Measurements from ENCODE around the gene GIPR. TPM values are rescaled to one million over a fixed set of nuclear protein-coding genes. Genes with fewer than 3 reads are reported as not detected.

GIPR gene
- total RNA-seq, 1 donor from 2014 or later: 4.2 TPM

DNA sequence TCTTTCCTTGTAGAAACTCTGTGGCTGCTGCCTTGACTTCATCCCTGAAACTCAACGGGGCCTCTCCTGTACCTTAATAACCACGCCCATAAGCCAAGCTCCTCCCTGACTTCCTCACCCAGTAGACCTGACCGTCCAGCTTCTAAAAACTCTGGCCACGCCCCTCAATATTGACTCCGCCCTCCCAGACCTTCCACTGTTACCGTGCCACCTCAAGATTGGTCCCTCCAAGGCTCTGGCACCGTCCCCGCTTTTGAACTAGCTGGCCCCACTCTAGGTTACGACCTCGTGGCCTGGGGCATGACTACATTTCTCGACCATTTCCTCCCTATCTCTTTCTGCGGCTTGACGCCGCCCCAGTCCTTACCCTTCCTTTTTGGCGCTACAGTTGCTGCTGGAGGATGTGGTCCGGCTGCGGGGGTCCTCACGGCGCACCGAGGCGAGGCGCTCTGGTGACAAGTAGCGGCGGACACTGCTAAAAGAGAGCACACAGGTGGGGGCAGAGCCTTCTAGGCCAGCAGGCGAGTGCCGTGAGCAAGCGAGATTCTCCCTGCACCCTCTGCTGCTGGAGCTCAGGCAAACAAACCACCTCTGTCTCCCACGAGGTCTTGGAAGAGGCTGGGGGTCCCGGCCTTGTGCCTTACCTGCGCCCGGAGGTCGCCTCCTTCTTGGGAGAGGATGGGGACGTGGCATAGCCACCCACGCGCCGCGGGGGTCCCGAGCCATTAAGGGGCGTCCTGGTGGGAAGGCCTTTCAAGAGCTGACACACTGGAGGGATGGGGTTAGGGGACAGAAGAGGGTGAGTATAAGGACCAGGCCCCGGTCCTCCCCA is 26.5 kb upstream of the GIPR start:
- DNase-seq: peak; percentile 93
- intact Hi-C loops (cut with micrococcal nuclease): loop anchor here (1.0 to 5.0 kb wide), 6 partner anchors 27 to 245 kb away; partner anchors contain the start of genes ERCC1, GIPR, IRF2BP1 and OPA3
- H3K9me3 Mint-ChIP-seq: no peaks in the 10 kb centered on the region
- H3K4me1 Mint-ChIP-seq: peaks cover 41% of the 10 kb centered on the region
- peaks cover 16% of the 10 kb centered on the region for H3K36me3 Mint-ChIP-seq (ENCODE audit: low read depth)
- H3K27ac Mint-ChIP-seq: peak overlapping the region; percentile 98
- H3K27me3 Mint-ChIP-seq: peaks cover 6% of the 10 kb centered on the region
- peak overlapping the region; percentile 82 for H3K4me3 Mint-ChIP-seq

DNA sequence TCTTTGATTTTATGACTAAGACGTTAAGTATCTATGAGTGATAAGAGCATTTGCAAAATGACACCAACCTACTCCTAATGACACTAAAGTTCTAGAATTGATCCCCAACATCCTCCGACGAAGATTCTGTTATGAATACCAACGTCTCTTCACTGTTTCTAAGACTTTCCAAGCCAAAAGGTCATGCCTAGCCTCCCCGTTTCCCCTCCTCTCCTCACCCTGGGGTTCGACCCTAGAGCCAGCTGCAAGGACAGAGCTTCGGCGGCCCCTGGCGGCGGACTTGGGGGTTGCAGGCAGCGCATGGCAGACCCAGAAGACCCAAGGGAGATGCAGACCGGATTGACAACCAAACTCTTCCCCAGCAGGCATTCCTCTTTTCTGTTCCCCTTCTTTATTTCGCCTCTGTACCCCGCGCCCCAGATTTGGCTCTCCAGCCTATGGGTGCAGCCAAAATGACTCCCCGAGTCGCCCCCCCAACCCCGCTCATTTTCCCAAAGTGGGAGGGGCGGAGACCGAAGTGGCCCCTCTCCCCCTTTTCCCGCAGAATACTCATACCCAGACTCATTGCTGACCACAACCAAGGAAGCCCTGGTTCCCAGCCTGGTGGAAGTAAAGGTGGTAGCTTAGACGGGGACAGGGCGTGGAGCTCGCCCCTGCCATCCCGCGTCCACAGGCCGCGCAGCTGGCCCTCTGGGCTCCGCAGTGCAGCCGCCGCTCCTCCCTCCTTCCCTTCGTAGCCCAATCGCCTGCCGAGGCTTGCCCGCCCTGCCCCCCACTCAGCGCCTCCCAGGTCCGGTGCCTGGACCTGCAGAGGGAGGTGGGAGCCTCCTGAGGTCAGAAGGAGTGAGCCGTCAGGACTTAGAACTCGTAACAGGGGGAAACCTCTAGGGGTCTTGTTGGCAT is 24.7 kb upstream of the GIPR start:
- H3K36me3 Mint-ChIP-seq (ENCODE audit: low read depth): peaks cover 15% of the 10 kb centered on the region
- H3K27me3 Mint-ChIP-seq: peaks cover 6% of the 10 kb centered on the region
- intact Hi-C loops (cut with micrococcal nuclease): loop anchor here (1.0 to 5.0 kb wide), 6 partner anchors 26 to 221 kb away; partner anchors contain the start of genes ERCC1 and GIPR
- peak overlapping the region; percentile 82 for H3K4me3 Mint-ChIP-seq
- H3K27ac Mint-ChIP-seq: peak overlapping the region; percentile 98
- peaks cover 42% of the 10 kb centered on the region for H3K4me1 Mint-ChIP-seq
- peak; percentile 97 for DNase-seq
- no peaks in the 10 kb centered on the region for H3K9me3 Mint-ChIP-seq

DNA sequence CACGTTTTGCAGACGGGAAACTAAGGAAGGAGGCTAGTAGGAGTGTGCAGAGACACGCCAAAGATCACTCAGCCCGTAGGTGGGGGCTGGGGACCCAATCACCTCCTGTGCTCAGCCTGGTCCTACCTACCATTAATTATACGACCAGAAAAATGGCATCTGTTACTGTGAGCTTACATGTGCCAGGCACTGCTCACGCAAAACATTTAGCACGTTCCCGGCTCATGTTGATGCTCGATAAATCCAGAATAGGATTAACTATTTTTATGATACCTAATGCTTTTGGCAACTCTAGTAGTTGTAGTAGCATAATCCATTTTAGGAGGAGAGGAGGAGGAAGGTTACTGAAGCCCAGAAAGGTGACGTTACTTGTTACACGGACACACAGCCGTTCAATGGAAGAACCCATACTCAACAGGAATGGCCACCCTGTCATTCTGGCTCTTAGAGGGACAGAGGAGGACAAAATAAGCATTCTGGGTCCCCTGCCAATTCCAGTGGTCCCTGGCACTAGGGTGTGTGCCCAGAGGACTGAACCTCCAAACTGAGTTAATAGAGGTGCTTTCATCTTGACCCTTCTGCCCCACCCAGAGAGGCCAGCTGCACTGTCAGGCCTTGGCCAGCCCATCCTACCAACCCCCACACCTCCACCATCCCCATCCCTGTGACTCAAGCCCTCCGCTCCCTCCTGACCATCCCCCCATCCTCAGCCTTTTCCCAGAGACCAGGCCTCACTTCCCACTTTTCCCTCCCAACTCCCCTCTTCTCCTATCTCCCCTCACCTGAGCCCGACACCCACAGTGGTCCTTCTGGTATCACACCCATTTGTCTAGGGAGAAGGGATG is 23.9 kb upstream of the GIPR start:
- Mint-ChIP-seq H3K4me1 (peaks cover 36% of the 10 kb centered on the region), H3K4me3 (peak overlapping the region; percentile 82), H3K9me3 (no peaks in the 10 kb centered on the region), H3K36me3 (ENCODE audit: low read depth) (peaks cover 9% of the 10 kb centered on the region), H3K27me3 (peaks cover 6% of the 10 kb centered on the region), H3K27ac (peak overlapping the region; percentile 98)
- intact Hi-C loops (cut with micrococcal nuclease): loop anchor here (1.0 to 5.0 kb wide), 6 partner anchors 25 to 222 kb away; partner anchors contain the start of genes ERCC1 and GIPR
- peak; percentile 60 for DNase-seq

DNA sequence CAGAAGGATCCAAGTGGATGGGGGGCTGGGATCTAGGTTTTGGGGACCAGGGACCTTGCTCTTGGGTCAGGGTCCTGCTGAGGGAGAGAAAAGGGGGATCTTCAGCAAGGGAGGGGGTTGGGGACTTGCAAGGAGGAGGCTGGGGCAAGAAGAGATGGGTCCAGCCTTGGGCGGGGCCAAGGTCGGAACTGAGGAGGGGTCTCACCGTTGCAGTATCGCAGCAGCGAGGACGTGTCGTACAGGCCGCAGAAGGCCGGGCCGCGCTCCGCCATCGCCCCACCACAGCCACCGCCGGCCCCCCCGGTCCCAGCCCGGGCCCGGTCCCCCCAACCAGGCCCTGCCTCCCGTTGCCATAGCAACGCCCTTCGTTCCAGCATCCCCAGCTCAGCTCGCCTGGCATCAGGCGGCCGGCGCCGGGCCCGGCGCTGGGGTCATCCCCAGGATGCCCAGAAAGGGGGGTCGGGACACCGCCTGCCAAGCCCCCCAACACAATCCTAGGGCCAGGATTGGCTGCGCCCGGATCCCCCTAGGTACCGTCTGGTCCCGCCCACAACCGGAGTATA is 22.9 kb upstream of the GIPR start:
- Mint-ChIP-seq H3K27ac (peak overlapping the region; percentile 83), H3K4me1 (peaks cover 33% of the 10 kb centered on the region), H3K4me3 (peak overlapping the region; percentile 89), H3K27me3 (peaks cover 6% of the 10 kb centered on the region), H3K9me3 (no peaks in the 10 kb centered on the region), H3K36me3 (ENCODE audit: low read depth) (peaks cover 7% of the 10 kb centered on the region)
- intact Hi-C loops (cut with micrococcal nuclease): loop anchor here (1.0 kb wide), 1 partner anchor 47 kb away; the partner anchor contains the start of gene QPCTL
- DNase-seq: no peak

DNA sequence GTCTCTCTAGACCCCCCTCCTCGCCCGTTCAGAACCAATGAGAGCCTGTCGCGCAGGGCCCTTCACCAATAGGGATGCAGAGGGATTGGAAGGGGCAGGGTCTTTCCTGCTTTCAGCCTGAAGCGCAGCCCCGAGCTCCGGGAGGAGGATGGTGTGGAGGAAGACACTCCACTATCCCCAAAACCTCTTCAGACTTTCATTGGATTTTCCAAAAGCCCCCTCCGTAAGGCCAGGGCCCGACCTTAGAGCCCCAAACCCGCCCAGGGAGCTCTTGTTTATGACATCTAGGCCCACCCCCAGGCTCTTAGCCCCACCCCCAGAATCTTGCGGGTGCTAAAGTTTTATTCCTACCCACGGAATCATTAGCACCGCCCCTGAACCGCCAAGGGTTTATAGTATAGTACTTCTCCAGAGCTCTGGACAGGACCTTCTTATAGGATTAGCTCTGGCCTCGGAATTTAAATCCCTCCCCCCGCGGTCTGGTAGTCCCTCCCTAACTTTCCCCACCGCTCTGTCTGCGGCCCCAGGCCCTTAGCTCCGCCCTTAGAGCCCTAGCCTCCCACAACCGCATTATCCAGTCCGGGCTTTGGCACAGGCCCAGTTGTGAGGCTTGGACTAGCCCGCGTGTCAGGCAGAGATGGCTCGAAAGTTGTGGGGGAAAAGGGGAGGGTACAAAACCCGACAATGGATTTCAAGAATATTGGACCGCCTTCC is 22.2 kb upstream of the GIPR start:
- intact Hi-C loops (cut with micrococcal nuclease): loop anchor here (1.0 kb wide), 1 partner anchor 47 kb away; the partner anchor contains the start of gene QPCTL
- peak; percentile 95 for DNase-seq
- peaks cover 31% of the 10 kb centered on the region for H3K4me1 Mint-ChIP-seq
- peaks cover 6% of the 10 kb centered on the region for H3K27me3 Mint-ChIP-seq
- H3K27ac Mint-ChIP-seq: peak overlapping the region; percentile 83
- peaks cover 5% of the 10 kb centered on the region for H3K36me3 Mint-ChIP-seq (ENCODE audit: low read depth)
- no peaks in the 10 kb centered on the region for H3K9me3 Mint-ChIP-seq
- H3K4me3 Mint-ChIP-seq: peak overlapping the region; percentile 89

DNA sequence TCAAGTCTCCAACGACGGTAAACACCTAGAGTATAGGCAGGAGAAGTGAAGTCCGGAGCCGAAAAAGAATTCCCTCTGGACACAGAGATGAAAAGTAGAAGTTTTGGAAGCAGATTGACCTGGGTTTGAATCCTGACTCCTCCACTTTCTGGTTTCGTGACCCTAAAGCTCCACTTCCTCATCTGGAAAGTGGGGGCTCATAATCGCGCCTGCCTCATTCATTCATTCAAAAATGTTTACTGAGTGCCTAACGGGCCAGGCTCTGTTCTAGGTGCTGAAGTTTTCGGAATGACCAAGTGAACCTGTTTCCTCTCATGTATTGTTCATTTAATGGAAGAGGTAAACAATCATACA is 21.7 kb upstream of the GIPR start:
- Mint-ChIP-seq H3K4me3 (peak overlapping the region; percentile 89), H3K27ac (peak overlapping the region; percentile 81), H3K4me1 (peaks cover 26% of the 10 kb centered on the region), H3K9me3 (no peaks in the 10 kb centered on the region), H3K36me3 (ENCODE audit: low read depth) (no peaks in the 10 kb centered on the region), H3K27me3 (peaks cover 6% of the 10 kb centered on the region)
- intact Hi-C loops (cut with micrococcal nuclease): no loop called here
- DNase-seq: no peak

DNA sequence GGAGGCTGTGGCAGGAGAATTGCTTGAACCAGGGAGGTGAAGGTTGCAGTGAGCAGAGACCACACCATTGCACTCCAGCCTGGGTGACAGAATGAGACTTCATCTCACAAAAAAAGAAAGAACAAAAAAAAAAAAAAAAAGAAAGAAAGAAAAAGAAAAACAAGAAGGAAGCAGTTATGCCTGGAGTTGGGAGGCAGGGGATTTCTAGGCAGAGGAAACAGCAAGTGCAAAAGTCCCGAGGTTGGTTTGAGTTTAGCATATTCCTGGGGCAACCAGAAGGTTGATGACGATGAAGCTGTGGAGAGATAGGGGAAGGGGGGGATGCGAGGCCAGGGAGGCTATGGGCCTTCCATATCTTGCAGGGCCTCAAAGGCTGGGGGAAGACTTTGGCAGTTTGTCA is 17.3 kb upstream of the GIPR start:
- H3K27me3 Mint-ChIP-seq: no peaks in the 10 kb centered on the region
- no peak overlapping the region for H3K4me3 Mint-ChIP-seq
- peaks cover 6% of the 10 kb centered on the region for H3K4me1 Mint-ChIP-seq
- no peaks in the 10 kb centered on the region for H3K36me3 Mint-ChIP-seq (ENCODE audit: low read depth)
- no peak overlapping the region for H3K27ac Mint-ChIP-seq
- no peaks in the 10 kb centered on the region for H3K9me3 Mint-ChIP-seq
- intact Hi-C loops (cut with micrococcal nuclease): no loop called here
- DNase-seq: no peak

DNA sequence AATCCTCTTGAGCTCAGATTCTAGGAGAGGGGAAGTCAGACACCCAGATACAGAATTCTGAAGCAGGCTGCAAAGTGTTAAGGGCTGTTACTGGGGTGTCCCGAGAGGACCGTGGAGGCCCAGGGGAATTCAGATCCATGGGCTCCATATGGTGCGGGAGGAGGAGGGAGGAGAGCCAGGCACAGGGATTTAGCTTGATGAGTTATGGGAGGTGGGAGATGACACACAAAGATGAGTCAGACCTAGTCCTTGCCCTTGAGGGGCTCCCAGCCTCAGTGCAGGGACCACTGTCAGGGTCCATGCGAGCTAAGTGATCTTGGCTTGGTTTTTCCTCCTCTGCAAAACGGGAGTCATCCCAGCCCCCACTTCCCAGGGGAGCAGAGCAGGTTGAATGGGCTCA is 14.4 kb upstream of the GIPR start:
- Mint-ChIP-seq H3K4me1 (no peaks in the 10 kb centered on the region), H3K36me3 (ENCODE audit: low read depth) (no peaks in the 10 kb centered on the region), H3K27me3 (peaks cover 1% of the 10 kb centered on the region), H3K4me3 (no peak overlapping the region), H3K27ac (no peak overlapping the region), H3K9me3 (no peaks in the 10 kb centered on the region)
- intact Hi-C loops (cut with micrococcal nuclease): no loop called here
- no peak for DNase-seq

DNA sequence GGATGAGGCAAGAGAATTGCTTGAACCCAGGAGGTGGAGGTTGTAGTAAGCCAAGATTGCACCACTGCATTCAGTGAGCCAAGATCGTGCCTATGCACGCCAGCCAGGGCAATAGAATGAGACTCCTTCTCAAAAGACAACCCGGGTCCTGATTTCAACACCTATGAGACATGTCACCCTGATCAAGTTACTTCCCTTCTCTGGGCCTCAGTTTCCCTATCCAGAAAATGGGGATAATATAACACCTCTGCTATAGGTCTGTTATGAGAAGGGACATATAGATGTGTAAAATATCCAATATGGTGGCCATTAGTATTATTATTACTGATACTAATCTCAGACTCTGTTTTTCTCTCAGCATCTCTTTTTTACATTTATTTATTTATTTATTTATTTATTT is 12.9 kb upstream of the GIPR start:
- Mint-ChIP-seq H3K36me3 (ENCODE audit: low read depth) (no peaks in the 10 kb centered on the region), H3K9me3 (no peaks in the 10 kb centered on the region), H3K27ac (no peak overlapping the region), H3K4me1 (no peaks in the 10 kb centered on the region), H3K4me3 (no peak overlapping the region), H3K27me3 (peaks cover 7% of the 10 kb centered on the region)
- intact Hi-C loops (cut with micrococcal nuclease): no loop called here
- DNase-seq: no peak

DNA sequence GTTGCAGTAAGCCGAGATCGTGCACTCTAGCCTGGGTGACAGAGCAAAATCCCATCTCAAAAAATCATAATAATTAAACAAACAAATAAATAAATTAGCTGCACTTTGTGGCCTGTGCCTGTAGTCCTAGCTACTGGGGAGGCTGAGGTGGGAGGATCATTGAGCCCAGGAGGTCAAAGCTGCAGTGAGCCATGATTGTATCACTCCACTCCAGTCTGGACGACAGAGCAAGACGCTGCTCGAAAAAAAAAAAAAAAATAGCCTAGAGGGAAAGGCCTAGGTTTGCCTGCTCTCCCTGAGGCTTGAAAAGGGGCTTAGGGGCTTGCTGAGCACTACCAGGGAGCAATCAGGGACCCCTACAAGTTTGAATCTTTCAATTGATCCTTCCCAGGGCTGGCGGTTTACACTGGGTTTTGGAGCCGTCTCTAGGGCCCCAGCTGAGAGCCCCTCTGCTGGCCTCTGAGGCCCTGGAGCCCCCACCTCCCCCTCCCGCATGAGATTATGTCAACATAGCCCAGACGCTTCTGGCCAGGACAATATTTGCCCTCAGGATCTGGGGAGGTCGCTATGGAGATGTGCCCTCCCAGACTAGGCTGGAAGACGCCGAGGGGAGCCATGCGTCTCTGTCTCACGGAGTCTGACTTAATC is 10.4 kb upstream of the GIPR start:
- H3K4me1 Mint-ChIP-seq: no peaks in the 10 kb centered on the region
- H3K4me3 Mint-ChIP-seq: no peak overlapping the region
- no peaks in the 10 kb centered on the region for H3K9me3 Mint-ChIP-seq
- intact Hi-C loops (cut with micrococcal nuclease): no loop called here
- DNase-seq: no peak
- H3K27ac Mint-ChIP-seq: no peak overlapping the region
- H3K27me3 Mint-ChIP-seq: peaks cover 15% of the 10 kb centered on the region
- H3K36me3 Mint-ChIP-seq (ENCODE audit: low read depth): no peaks in the 10 kb centered on the region

DNA sequence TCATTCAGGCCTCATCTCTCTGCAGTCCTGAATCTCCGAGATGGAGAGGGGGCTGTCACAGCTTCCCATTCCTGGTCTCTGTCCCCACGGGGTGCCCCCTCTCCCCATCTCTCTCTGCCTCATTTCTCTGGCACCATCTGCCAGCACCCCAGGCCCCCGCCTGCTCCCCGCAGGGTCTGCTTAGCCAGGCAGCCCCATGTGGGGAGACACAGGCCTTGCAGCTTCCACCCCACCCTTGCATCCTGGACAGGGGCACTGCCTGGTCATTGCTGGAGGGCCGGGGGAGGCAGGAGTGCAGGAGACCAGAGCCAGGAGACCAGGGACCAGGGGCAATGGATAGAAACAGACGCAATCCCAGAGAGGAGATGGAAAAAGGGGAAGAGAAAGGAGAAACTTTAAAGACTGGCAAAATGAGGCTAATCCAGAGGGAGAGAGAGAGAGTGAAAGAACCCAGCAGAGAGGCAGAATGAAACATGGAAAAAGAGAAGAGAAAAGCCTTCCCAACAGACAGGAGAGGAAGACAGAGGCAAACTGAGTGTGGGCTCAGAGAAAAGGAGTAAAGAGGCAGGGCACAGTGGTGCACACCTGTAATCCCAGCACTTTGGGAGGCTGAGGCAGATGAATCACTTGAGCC is 8.8 kb upstream of the GIPR start:
- Mint-ChIP-seq H3K9me3 (no peaks in the 10 kb centered on the region), H3K4me3 (no peak overlapping the region), H3K27me3 (peaks cover 15% of the 10 kb centered on the region), H3K27ac (no peak overlapping the region), H3K4me1 (peaks cover 2% of the 10 kb centered on the region), H3K36me3 (ENCODE audit: low read depth) (no peaks in the 10 kb centered on the region)
- no peak for DNase-seq
- intact Hi-C loops (cut with micrococcal nuclease): no loop called here

DNA sequence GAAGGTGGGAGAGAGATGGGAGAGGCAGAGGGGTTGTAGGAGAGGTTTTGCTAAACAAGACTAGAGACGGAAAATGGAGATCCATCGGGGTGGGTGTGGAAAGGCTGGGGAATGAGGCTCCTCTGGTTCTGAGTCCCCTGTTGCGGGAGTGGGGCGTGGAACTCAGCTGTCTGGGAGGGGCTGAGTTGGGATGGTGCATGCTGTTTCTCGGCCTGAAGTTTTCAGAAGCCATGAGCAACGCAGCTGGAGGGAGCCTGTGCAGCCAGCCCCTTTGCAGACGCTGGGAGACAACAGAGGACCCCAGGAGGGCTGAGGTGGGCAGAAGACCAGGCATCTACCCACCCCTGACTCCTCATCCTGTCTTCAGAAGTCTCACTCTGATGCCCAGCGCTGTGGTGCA is 7.4 kb upstream of the GIPR start:
- no peaks in the 10 kb centered on the region for H3K9me3 Mint-ChIP-seq
- H3K36me3 Mint-ChIP-seq (ENCODE audit: low read depth): no peaks in the 10 kb centered on the region
- H3K27me3 Mint-ChIP-seq: peaks cover 15% of the 10 kb centered on the region
- no peak overlapping the region for H3K4me3 Mint-ChIP-seq
- intact Hi-C loops (cut with micrococcal nuclease): no loop called here
- H3K4me1 Mint-ChIP-seq: peaks cover 2% of the 10 kb centered on the region
- no peak overlapping the region for H3K27ac Mint-ChIP-seq
- no peak for DNase-seq
